GM18873 (cell line): ENCODE results near the gene MMD.
A peak's percentile ranks its signal among the peaks of the same experiment; 100 is the strongest.
"Not testable (repeated sequence)": the region's sequence is repeated elsewhere in the genome, so short reads cannot be mapped to it uniquely, and the experiment has no call there.

Experiments used
- ATAC-seq: cut with Tn5 transposase; IDR thresholded peaks from one replicate; pipeline ENCODE4 v1.9.1; 2021; ENCODE audit warnings: mild to moderate bottlenecking, moderate library complexity, moderate number of reproducible peaks; ENCODE audit not compliant: unreplicated experiment, low FRiP score

MMD gene

DNA sequence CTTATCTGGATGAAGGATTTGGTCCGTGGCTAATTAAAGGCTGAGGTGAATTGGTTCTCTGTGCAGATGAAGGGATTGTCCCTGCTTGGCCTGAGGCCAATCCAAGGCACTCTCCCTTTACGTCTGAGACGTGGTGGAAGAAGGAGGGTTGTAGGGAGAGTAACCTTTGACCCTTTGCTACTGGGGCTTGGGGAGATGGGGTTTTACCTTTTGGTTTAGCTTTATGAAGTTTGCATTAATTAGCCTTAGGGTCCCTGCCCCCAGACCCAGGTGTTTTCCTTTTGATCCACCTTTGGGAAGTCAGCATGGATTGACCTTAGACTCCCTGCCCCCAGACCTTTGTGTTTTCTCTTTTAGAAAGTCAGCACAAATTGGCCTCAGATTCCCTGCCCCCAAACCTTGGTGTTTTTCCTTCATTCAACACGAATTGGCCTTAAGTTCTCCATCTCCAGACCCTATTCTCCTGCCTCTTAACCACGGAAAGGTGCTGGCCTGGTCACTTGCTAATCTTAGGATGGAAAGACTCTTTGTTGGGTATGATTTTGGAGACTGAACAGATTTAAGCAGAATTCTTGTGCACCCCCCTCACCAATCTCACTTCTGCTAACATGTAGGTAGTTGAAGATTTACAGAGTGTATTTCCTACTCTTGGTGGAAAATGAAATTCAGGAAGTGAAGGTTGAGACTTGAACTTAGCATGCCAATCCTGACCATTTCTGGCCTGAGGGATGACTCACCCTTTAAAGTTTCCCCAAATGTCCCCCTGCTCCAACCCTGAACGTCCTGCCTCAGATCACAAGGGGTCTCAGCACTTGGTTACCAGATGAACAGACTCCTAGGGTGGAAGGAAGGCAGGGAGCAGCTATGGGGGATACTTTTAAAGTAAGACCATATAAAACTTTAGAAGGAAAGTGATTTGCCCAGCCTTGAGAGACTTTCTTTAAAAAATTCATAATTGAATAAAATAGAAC is 23.1 kb upstream of the MMD start:
- ATAC-seq, result peak; percentile 82

DNA sequence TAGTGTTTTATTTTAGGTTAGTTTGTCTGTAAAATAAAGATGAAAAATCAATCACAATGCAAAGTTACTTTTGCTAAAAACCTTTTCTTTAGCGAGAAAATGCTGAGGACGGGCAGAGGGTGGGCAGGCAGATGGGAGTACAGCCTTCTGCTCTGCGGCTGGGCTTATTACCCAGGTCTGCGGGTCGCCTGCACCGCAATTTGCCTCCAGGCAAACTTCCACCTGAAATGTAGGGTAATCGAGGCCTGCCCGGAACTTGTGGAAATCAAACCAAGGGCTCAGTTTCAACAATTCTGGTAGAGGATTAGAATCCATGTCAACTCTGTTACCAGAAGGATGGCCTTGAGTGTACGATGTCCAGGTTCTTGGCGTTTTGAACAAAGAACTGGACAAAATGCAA is 22.3 kb upstream of the MMD start:
- ATAC-seq, result no peak

DNA sequence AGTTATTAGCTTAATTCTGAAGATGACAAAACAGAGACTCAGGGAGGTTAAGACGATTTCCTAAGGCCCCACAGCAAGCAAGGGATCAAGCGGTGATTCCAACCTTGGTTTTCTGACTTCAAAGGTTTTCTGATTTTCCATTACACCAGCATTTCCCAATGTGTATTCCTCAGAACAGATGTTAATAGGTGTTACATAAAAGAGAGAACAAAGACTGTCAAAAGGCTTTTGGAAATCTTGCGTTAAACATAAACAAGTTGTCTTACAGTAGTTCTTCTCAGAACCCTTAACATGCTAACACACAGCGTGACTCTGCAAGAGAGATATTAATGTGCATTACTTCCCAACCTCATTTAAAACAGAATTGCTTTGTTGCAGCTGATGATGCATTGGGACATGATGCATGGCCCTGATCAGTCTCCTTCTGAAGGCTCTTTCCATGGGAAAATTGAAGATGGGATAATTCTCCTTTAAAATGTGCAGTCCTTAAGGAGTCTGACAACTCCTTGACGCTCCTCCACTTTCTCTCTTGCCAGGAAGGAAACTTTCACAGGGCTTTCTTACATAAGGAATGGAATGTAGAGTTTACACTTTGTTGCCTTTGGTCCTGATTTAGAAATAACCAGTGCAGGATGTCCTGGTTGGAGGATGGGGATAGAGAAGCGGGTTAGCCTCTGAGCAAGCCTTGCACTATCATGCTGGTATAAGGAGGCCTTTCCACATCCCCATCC is 21.5 kb upstream of the MMD start:
- no peak for ATAC-seq

DNA sequence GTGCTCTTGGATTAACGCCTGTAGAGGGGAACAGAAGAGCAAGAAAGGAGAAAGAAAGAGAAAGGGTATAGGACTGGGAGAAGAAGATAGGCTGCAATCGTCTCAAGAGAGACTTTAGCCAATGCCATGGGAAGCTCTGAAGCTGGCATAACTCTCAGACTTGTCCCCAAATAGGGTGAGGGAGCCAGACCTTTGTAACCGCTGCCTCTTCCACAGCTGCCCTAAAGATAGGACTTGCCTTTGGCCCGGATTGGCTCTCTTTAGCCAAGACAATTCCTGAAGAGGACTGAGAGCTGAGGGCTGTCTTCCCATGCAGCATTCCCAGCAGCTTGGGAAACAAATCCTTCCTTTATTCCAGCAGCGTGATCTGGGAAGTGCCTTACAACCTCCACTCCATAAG is 20.8 kb upstream of the MMD start:
- ATAC-seq, result no peak

DNA sequence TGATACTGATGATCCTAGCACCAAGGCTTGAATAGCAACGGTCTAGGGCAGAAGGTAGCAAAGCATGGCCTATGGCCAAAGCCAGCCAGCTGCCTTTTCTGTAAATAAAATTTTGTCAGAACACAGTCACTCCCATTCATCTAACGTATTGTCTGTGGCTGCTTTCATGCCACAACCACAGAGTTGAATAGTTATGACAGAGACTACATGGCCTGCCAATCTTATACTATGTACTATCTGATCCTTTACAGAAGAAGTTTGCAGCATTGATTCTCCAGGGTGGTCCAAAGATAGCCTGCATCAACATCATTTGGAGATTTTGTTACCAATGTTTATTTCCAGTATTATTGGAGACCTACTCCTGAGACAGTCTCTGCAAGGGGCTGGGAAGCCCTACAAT is 19.9 kb upstream of the MMD start:
- peak; percentile 32 for ATAC-seq

DNA sequence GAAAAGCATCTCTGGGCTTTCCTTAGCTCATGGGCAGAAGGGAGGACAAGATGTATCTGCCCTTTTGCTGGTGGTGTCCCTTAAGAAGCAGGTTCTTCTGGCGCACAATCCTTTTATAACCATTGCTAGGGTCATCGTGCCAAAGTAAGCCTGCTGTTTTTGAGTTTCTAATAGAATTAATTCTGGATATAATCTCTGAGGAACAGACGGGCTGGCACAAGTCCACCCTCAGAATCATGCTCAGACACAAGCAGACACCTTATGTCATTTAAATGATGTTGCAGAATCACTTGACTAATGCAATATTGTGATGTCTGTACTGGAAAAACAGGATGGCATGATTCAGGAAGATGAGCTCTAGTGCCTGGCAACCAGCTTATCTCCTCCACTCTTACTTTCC is 18.8 kb upstream of the MMD start:
- no peak for ATAC-seq

DNA sequence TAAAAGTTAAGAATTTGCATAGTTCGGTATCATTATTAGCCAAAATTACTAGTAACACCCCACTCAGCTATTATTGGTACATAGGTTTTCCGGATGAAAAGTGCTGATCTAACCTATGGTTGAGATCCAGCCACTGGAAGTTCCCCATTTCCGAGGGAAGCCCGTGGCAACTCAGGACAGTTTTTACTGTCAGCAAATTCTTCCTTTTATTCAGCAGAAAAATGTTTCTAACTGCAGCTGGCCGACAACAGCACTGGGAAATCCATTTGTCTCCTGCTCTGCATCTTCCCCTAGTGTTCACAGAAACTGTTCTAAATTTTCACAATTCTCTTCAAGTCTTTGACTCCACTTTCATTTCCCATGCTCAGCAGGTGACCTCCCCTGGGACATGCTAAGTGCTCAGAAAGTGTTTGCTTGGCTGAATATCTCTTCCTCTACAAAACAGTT is 15.5 kb upstream of the MMD start:
- peak; percentile 68 for ATAC-seq

DNA sequence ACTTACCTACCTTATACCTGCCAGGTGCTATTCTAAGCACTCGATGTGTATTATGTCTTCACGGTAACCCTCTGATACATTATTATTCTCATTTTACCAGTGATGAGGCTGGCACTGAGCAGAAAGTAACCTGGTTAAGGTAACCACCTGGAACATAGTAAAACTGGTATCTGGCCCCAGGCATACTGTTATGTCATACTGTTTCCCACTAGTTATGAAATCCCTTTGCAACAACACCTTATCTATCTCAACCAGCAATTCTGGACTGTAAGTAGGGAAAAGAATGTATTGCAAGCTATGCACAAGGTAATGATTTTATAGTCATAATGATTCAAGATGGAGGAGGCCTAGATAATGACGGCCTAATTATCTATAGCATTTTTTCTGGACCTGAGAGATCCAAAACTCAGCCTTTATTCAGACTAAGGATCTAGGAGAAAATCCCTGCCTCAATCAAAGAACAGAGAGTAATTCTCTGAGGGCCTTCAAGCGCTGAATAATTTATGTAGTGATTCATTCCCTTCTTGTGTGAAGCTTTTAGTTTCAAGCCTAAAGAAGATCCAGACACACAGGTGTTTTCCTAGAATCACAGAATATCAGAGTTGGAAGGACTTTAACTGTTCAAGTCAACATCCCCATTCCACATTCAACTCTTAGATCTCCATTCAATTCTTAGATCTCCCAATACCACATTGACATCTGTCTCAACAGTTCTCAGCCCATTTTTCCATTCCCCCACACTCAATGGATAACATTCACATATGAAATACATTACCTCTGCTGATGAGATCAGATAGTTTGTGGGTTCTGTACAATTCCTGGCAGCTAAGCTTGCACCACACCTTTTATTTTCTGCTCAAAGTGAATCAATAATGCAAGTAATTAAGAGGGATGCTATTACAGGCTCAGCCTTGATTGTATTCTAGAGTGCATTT is 14.9 kb upstream of the MMD start:
- ATAC-seq, result peak; percentile 14

DNA sequence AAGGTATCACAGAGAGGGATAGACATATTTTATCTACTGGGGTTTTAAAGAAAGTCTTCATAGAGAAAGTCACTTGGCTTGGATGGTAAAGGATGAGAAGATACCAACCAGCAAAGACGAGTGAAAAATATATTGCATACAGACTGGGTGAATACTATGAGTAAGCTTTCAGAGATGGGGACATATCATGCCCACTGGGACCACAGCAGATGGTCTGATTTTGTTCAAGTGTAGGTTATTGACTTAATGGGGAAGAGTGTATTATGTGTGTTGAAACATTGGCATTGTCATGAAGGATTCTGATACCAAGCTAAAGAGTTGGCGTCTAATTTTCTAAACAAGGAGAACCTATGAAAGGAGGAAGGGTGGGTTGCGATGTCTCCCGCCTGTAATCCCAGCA is 13.8 kb upstream of the MMD start:
- no peak for ATAC-seq

DNA sequence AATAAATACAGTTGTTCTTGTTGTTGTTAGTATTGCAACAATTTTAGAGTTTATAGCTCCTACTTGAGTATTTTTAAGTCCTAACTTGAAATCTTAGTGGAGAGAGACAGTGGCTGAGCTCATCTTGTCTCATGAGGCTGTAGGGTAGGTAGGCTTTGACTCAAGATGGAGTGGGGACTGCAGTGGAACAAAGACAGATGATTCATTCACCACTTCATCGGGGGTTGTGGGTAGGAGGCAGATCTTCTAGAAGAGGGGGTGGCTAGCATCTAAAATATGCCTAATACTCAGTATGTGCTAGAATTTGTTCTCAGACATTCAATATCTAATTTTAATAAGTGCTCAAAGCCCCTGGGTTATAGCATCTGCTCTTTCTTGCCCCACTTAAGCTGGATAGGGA is 13.1 kb upstream of the MMD start:
- ATAC-seq, result no peak

DNA sequence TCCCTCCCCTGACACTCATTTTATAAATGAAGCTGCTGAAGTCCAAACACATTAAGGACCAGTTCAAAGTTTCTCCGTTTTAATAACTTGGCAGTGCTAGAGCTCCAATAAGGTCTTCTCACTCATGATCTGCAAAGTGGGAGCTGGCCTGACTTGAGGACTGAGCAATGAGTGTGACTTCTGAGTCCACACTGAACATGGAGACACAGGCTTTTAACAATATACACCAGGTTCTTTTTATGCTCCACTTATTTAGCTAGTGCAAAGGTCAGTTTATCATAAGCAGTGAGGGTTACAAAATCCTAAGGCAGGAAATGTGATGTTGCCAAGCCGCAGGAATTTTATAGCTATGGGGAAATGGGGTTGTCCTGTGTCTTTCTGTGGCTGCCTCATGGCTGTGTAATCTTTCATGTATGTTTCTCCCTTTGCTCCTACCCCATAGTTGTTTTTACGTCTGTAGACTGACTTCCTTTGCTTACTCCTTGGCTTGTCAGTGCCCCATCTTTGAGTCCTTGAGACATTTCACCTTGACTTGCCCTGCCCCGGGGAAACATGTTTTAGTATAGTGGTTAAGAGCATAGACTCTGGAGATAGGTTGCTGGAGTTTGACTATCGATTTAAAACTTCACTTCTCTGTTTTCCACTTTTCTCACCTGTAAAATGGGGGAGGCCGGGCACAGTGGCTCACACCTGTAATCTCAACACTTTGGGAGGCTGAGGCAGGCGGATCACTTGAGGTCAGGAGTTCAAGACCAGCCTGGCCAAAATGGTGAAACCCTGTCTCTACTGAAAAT is 12.2 kb upstream of the MMD start:
- ATAC-seq, result no peak

DNA sequence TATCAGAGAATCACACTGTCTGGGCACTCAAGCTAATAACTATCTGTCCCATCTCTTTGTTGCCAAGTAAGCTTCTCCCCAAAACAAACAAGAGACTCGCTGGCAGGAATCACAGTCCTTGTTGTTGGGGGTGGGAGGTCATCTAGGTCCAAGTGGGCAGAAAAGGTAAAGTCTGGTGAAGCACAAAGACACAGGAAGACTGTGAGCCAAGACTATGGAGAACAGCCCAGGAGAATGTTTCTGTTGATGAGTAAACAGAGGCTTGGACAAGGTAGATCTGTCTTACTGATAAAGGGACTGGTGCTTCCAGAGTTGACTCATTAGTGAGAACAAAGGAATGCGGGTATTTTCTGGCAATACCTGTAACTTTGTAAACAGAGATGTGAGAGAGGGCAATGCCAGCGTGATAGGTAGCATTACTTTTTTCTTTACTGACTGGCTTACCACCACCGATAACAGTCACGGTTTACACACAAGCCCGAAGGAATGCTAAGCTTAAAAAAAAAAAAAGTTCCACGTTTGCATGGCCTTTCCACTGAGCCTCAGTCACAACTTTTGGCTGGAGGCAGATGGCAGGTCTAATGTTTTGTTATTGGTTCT is 11.5 kb upstream of the MMD start:
- no peak for ATAC-seq

DNA sequence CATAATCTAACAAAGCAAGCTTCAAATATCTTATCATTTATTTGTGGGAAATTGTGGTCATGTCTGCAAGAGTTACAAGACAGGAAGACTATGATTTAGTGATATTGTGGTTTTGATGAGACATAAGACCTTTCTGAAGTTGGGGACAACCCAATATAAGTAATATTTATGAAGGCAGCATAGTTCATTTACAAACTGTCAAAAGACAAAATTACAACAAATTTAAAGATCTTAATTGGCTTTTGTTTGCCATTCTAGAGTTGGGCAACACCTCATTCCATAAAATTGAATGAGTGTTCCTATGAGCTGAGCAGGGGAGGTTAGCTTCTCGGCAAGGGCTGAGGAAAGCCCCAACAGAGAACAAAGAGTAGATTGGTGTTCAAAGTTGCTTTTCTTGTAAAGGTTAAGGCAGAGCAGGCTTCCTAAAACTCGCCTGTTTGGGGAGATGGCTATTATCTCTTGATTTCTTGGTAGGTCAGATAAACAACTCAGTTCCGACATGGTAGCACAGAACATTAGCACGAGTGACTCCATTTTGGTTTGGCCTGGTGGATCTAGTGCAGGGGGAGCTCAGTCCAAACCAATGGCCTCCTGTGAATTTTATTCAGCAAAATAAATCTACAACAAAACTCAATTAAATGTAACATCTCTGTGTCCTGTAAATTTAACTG is 10.9 kb upstream of the MMD start:
- no peak for ATAC-seq

DNA sequence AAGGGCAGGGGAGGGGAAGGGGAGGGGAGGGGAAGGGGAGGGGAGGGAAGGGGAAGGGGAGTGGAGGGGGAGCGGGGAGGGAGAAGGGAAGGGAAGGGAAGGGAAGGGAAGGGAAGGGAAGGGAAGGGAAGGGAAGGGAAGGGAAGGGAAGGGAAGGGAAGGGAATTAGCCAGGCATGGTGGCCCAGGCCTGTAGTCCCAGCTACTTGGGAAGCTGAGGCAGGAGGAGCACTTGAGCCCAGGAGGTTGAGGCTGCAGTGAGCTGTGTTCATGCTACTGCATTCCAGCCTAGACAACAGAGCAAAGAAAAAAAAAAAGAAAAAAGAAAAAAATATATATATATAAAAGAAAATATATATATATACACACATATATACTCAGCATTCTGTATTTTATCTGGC is 10.3 kb upstream of the MMD start:
- not testable (repeated sequence) for ATAC-seq

DNA sequence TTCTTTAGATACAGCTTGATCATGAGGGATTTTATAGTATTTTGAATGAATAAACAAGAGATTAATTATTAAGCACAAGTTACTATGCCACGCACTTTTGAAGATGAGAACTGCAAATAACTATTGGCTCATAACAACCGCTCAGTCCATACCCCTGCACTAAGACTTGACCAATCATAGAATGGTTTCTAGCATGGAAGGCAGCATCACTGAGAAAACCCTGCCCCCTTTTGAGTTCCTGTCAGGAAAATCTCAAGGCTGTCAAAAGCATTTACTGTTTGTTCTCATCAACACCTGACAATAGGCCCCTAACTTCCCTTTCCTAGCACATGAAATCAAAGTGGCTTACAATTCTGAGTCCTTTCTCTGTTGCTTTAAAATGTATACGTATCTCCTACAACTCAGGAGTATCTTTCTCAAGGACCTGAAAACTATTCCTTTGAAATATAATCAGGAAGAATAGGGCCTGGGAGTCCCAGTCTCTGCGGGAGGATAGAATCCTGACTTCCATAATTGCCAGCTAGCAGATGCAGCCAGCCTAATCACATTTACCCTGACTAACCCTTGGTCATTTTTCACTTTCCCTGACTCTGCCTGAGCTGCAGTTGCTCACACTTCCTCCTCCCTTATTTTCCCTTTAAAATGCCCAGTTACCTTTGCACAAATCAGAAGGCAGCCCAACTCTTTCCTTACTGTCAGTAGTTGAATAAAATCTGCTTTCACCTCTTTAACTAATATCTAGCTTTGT is 9.1 kb upstream of the MMD start:
- ATAC-seq, result no peak

DNA sequence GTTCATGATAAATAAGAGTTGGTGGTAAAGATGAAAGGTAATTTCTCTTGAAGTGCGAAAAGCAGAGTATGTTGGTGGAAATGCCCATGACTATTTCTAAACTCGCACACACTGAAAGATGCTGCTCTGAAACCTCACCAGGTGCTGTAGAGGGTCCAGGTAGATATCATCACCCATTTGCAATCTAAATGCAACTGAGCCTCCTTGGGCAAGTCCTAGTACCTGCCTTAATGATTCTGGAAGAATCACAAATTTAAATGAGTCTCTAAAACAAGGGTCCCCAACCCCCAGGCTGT is 5.9 kb upstream of the MMD start:
- ATAC-seq, result peak; percentile 12

DNA sequence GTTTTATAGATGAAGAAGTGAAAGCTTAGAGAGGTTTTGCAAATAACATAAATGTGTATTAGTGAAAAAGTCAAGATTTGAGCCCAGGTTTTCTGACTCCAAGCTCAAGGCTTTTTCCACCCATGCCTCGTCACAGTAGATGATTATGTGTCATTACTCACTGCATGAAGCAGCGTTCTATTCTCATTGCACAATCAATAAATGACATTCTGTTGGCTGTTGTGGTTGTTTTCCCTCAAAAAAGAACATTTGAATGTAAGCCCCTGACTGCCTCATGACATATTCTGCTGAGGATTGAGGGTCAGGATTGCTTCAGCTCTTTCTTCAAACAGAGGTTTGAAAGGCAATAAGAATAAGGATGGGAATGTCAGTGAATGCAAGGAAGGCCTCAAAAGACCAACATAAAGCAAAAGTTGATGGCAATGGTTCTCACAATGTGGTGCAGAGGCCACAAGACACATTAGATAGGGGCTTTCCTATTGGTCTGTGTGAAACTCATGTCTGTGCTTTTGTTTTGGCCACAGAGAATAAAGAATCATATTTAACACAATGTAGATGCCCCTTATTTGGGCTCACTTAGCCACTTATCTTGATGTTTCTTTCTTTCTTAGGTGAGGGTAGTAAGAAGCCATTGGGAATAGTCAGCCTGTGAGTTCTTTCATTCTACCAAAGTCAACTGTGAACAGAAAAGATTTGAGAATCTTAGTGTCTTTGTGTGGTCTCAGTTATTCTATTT is 5.4 kb upstream of the MMD start:
- peak; percentile 40 for ATAC-seq
